Inflammatory macrophage treated with lipopolysaccharide for 4 hours (primary cell): ENCODE data around the gene TSPAN31.

ENCODE experiments used
- DNase-seq: peaks from one replicate; pipeline ENCODE4 v3.0.0-alpha.2; 2020

The TSPAN31 gene

DNA sequence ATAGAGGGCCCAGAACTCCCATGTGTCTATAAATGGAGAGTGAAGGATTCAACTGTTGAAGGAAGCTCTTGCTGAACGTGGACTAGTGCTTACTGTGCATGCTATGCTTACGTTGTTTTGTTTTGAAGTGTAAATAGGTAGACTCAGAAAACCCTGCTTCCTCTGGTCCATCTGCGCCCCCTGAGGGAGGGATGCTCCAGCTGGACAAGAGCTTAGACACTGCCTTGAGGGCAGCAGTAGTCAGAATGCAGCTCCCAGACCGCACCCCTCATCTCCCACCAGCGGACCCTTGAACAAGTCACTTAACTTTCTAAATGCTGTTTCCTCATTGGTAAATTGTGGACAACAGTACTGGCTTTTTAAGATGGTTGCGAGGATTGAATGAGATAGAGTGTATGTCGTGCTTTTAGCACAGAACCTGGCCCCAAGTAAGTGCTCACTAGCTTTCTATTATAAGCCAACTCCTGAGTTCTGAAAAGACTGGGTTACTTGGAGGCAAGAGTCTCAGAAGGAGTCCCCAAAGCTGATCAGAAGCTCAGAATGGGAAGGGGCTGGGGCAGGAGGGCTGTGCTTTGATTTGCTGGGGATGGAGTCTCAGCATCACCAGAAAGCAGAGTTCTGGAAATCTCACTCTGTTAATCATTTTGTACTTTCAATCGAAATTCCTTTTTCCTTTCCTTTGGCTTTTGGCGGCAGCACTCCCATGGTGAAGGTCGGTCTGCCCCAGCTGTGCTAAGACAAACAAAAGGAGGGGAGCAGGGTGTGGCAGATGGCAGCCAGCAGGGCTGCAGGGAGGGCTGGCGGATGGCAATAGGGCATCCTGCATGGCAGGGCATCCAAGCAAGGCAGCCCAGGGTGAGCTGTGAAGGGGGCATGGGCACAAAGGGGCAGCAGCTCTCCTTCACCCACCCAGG, 21.9 kb upstream of the TSPAN31 start:
- no peak for DNase-seq

DNA sequence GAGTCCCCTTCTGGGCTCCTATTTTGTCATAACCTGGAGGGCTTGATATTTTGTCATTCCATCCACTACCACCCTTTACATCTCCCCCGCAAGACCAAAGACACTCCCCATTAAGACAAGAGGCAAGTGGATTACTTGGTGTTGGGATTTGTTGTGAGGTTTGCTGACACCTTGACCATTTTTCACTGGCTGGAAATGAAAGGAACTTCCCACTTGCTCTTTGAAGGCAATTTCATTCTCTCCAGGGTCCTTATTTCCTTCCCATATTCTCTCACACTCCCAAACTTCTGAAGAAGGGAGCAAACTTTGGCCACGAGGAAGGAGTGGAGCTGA, 21.2 kb upstream of the TSPAN31 start:
- no peak for DNase-seq

DNA sequence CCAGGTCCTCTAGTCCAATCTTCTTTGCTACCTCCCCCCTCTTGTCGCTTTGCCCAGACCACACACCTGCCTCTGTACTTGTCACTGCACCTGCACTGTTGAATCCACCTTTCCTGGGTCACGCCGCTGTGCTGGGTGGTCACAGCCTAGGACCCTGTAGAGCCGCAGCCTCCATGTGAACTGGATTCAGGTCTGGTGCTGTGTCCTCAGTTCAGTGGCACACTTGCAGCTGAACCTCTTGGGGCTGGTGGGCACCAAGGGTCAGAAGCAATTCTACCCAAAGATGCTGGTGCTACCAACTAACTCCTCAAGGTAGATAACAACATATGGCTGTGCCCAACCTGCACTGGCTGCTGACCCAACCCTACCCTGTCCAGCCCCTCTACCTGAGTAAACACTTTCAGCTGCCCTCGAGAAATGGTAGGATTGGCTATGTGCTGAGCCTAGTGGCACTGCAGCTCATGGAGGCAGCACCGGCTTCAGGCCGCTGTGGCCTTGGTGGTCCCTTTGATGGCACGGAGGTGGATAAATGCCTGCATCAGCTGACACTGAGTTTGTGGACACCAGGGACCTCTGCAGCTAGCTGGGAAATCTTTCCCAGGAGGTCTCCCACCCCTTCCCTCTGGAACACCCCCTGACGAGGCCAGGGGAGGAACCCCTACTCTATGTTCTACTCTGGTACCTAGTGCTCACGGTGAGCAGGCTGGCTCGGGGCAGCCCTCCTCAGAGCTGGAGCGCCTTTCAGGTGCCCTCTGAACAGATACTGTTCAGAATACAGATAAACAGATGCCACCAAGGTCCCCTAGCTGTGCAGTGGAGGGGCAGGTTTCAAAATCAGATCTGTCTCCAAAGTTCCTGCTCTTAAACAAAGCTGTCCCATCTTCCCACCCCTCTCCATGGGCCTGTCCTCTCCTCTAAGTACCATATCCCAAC, 20.6 kb upstream of the TSPAN31 start:
- no peak for DNase-seq

DNA sequence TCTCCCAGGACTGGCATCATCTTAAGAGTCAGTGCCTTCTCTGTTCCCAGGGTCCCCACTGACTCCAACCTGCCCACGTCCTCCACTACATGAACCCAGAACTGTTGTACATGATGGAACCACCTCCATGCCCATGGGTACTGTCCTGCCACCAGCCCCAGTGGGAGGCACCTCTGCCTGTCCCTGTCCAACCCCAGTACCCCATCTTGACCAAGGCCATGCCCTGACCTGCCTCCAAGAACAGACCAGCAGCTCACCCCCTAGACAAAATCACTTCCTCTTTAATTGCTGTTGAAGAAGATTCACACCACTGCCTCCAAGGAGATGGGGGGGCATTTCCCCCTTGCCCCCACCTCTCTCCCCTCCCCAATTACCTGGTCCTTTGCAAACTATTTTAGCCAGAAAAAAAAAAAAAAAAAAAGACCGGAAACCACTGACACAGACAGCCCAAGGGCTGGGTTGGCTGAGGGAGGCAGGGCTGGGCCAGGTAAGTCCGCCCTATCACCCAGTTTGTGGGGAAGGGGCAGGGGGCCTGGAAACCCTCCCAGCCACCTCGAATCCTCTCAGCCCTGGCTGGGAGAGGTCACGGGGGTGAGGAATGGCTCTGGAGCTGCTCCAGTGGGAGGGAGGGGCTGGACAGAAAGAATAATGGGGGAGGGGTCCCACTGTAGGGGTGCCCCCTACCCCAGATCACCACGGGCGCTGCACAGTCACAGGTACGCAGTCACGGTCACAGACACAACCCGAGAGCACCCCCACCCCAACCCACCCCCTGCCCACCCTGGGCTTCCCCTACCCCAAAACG, 19.7 kb upstream of the TSPAN31 start:
- DNase-seq, result no peak

DNA sequence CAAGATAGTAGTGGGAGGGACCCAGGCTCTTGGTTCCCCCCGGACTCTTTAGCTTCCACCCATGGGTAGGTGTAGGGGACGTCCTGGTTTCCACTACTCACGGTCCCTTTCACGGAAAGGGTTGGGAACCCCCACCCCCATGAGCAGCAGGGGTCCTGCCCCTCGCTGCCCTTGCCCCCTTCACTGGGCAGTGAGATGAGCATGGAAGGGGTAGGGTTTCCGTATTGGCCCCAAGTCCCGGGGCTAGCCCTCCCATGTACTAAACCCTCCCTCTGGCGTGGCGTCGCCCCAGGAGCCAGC, 19.0 kb upstream of the TSPAN31 start:
- no peak for DNase-seq

DNA sequence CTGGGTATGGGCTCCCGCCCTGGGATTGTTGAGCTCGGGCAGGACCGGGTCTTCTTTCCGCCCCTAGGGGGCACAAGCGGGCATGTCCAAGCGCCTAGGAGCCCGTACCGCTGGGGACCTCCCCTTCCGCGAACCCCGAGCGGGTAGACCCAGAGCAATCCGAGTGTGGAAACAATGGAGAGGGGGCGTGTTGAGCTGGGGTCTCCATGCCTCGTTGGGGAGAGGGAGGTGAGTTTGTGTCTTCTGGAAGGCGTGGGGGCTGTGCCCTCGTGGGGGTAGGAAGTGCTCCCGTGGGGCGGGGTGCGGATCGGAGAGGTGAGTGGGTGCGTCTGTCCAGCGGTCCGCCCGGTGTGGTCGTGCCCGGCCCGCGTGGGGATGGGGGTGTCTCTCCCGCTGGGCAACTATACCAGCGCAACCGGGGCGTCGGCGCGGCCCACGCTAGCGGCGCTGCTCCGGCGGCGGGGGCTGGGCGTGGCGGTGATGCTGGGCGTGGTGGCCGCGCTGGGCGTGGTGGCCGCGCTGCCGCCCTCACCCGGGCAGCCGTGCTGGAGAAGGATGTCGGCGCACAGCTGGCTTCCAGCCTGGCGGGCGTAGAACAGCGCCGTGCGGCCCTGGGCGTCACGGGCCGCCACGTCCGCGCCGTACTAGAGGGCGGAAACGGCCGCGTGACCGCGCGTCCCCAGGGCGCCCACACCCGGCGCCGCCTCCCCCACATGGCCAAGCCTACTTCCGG, 18.5 kb upstream of the TSPAN31 start:
- peak; percentile 23 for DNase-seq

DNA sequence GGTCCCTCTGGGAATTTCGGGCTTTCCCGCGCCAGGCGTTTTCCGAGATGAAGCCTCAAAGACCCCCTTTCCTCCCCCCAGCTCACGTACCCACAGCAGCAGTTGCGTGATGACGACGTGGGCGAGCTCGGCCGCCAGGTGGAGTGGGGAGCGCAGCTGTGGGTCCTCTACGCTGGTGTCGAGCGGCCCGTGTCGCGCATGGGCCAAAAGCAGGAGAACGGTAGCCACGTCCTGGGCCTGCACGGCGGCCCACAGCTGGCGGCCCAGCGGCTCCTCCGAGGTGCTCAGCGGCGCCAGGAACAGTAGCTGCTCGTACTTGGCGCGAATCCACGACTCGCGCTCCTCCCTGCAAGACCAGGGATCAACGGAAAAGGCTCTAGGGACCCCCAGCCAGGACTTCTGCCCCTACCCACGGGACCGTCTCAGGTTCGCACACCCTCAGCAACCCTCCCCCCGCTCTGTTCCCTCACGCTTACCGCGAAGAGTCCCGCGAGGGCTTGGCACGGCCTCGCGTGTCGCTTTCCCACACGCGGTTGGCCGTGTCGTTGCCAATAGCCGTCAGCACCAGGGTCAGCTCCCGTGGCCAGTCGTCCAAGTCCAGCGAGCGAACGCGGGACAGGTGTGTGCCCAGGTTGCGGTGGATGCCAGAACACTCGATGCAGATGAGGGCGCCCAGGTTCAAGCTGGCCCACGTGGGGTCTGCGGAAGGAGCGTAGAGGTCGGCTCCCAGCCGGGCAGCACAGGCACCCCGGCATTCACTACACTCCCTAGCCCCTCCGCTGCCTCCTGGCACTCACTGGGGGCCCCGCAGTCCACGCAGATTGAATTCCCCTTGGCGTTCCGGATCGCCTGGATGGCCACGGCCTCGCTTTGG, 17.7 kb upstream of the TSPAN31 start:
- no peak for DNase-seq

DNA sequence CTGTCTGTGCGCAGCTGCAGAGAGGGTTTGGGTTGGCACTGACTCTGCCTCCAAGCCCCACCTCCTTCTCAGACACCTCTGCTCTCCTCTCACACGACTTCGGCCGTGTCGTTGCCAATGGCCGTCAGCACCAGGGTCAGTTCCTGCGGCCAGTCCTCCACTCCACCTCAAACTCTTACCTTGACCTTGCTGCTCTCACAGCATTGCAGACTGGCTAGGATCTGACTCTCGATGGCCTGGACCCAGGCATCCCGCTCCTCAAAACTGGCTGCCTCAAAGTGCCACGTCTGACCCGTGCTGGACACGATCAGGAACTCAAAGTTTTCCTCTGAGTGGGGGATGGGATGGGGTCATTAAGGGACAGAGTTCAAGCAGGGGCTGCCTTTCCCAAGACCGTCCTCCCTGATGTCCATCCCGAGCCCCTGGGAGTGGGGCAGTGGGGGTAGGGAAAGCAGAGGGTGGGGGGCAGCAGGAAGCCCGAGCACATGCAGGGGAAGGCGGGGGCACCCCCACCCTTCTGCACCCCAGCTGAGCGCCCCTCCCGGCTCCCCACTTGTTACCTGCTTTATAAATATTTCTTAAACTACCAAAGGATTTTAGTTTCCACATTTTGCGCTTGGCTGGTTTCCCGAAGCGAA, 17.0 kb upstream of the TSPAN31 start:
- no peak for DNase-seq

DNA sequence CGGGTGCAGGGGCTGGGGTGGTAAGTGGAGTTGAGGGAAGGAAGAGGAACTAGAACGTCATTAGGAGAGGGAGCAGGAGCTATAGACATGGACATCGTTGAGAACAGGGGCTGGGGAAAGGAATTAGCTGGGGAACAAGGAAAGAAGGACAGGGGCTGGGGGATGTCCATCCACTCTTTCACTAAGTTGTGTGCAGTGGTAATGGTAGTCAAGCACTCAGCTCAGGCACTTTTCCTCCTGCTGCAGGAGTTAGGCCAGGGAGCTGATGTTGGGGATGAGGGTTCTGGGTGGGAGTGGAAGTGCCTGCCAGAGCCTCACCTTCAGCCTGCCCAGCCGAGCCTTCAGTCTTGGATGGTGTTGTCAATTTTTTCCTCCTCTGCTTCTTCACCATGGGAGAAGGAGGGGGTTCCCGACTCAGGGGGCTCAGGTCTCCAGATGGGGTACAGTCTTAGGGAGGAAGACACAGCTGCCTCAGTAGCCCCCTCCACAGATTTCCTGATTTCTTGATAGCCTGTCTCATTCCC, 15.5 kb upstream of the TSPAN31 start:
- no peak for DNase-seq

DNA sequence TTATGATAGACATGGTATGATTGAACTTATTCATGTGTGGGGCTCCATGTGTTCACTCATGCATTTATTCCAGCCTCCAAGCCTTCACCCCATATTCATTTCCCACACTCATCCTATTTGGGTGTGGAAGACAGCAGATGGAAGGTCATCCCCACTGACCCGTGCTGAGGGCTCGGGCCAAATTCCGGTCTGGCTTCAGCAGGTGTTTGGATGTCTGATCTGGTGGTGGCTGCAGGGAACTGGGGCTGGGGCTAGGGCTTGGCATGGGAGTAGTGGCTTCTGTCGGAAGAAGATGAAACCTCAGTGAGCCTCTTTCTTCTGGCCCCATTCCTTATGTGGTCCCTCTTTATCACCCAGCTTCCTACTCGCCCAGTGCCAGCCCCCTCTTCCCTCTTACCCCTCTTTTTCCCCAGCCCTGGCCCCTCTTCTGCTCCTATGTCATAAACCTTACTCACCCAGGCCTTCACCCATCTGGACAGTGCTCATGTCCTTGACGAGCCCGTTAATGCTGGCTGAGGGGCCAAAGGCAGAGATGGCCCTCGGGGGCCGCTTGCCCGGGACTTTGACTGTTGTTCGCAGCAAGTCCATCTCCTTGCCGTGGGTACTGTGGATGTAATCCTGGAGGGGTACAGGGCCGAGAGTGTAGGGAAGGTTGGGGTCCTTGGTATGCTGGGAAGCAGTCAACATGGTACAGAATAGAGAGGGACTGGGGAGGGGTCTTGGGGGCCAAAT, 14.3 kb upstream of the TSPAN31 start:
- no peak for DNase-seq

DNA sequence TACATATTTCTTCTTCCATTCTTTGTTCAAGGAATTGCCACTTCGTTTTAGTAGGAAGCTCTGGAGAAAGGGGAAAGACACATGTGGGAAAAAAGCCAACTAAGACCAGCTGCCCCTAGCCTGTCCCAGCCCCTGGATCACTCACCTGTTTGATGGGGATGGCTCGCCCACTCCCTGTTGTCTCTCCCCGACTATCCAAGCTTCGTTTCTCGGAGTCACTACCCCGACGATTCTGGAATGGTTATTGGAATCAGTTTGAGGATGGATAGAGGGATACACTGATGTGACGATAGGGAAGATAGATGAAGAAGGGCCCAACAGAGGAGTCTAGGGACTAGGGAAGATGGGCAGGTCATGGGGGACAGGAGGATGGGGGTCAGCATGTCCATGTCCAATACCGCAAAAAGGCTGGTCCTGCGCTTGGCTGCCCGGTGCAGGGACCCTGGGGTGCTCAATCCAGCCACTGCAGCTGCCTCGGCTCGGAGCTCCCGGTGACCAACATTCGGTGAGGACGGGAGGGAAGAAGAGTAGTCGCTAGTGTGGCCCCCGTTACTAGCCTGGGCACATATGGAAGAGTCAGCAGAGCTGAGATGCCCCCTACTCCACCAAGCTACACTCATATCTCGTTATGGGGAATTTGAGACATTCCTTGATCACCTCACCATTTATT, 13.3 kb upstream of the TSPAN31 start:
- no peak for DNase-seq

DNA sequence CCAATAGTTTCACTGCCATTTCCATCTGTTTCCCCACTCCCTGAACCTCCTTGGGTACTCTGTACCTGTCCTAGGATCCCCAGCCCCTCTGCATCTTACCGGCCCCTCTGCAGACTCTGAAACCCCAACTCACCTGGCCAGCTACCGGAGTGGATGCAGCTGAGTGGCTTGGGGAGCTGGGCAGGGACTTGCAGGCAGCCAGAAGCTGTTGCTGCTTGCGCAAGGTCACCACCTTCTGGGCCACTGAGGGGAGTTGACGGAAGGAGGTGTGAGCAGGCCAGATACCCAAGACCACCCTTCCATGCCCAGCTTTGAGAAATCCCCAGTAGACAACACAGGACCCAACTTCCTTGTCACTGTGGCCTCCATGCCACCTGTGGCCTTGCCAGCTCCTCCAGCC, 12.6 kb upstream of the TSPAN31 start:
- DNase-seq, result no peak

DNA sequence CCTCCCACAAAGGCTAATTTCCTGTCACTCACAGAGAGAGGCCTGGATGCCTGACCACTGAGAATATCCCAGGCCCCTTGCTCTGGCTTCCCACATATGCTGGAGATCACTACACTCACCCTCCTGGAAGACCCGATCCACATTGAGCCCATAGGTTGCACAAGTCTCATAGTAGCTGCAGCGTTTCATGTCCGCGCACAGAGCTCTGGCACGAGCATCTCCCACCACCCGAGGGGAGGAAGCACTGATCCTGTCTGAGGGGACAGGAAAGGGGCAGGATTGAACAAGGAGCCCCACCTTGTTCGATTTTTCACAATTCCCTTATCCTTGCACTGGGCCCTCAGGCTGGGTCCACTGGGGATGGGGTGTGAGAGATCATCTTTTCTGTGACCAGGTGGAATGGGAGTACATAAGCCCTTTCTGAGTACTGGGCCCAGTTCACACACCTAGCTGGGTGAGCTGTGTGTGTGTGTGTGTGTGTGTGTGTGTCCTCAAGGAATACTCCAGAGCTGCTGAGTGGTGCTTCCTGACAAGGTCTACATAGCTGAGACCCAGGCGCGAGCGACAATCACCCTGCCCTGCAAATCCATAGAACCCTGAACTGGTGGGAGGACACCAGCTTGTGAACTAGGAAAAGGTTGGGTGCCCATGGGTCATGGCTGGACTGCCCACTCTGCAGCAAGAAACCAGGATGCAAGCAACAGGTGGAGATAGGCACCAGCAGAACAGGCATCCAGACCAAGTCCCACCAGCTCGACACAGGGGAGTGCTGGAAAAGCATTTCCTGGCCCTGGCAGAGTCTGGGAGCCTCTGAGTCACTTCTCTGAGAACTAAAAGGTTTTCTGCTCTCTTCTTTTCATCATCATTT, 11.9 kb upstream of the TSPAN31 start:
- DNase-seq, result no peak

DNA sequence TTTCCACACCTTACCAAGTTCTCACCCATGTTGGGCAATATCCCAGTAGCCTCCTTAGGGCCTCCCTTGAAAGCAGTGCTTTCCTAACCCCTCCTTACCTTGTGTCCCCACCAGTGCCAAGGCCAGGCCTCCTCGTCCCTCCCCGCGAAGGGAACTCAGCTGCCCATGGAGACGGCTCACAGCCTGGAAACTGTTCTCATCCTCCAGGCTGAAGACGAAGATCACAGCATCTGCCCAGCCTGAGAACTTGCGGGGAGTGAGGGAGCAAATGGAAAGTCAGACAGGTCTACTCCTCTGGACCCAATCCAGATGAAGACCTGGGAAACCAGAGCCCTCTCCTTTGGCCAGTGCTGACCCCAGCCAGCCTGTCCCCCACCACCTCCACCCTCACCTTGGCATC, 10.9 kb upstream of the TSPAN31 start:
- no peak for DNase-seq

DNA sequence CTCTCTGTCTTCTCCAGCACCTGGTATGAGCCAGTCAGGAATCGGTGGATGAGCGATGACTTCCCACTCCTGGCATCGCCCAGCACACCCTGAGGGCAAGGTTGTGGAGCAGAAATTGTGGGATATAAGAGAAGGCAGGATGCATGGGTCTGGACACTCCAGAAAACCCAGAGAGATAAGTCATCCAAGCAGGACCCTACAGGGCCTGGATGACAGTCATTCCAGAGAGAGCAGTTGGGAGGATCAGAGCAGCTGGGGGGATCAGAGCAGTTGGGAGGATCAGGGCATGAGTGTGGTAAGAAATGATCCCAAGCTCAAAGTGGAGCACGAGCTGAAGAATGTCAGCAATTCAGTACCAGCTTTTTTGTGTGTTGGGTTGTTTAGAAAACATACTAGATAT, 10.2 kb upstream of the TSPAN31 start:
- DNase-seq, result no peak

DNA sequence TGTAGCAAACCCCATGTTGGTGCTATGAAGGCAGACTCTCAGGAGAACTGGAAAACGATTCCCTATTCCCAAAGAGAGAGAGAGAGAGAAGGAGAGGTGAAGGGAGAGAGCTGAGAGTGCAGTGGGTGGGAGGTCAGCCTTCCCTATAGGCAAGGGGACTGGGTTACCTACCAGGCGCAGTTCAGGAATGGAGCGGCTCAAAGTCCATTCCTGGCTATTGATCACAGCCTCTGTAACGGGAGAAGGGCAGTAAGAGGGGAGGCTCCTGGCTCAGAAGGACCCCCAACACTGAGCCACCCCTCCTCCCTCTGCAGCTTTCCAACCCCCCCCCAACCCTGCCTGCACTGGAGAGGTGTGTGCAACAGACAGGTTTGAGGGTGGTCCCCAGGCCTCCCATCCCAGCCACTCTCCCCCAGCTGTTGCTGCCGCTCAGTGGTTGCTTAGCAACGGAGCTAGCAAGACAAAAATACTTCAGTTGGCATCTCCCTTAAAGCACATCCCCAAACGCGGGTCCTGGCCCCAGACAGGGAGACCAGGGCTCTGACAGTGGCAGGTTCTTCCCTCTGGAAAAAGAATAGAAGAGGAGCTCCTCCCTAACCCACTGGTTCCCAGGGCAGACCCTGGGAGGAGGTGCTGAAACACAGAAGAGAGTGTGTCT, 9.5 kb upstream of the TSPAN31 start:
- DNase-seq, result no peak

DNA sequence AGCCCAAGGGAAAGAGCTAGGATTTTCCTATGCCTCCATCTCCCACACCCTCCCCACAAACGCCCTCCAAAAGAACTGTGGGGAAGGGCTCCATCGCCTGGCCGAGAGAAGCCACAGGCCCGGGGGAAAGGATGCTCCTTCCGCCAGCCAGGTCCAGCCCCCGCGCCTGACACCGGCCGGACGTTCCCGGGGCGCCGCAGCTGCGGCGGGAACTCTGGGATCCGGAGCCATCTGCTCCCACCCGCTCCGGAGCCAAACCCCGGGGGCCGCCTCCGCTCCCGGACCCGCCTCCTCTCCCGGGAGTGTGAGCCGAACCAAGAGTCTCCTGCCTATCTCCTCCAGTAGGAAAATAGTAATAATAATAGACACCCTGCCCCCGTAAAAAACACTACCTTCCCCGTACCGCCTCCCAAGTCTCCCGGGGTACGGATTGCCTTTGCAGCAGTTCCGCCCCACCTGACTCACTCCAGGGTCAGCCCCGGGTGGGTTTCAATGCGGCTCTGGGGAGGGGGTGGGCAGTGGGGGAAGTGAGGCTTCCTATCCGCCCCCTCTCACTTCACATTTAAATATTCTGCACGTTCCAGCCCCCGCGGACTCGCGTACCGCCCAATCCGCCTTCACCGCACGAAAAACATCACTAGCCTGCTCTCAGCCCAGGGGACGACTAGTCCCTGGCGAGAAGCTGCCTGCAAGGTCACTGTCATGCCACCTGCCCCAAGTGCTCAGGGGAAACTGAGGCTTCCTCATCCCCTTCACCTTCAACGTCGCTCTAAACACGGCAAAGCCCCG, 8.7 kb upstream of the TSPAN31 start:
- no peak for DNase-seq
